Mesendoderm (in vitro differentiated cells): Measurements from ENCODE around the gene ANKRD30B.
"Not testable (repeated sequence)": the region's sequence is repeated elsewhere in the genome, so short reads cannot be mapped to it uniquely, and the experiment has no call there.

Experiments
- DNase-seq: peaks from one replicate; pipeline ENCODE4 v3.0.0; 2013
- H2AK5ac ChIP-seq: 2 replicates; pipeline ENCODE4 v1.6.1; 2013; ENCODE audit warnings: low read length, inconsistent platforms
- H2BK120ac ChIP-seq: 2 replicates; pipeline ENCODE4 v1.6.1; 2013; ENCODE audit warnings: low read depth, mild to moderate bottlenecking, low read length, moderate library complexity, mixed read lengths
- H2BK15ac ChIP-seq: replicated peaks from 2 replicates; pipeline ENCODE4 v1.6.1; 2013; ENCODE audit warnings: low read depth, mild to moderate bottlenecking, moderate library complexity
- H2BK5ac ChIP-seq: 2 replicates; pipeline ENCODE4 v1.6.1; 2013; ENCODE audit warnings: low read length, inconsistent platforms
- H3K18ac ChIP-seq: 2 replicates; pipeline ENCODE4 v1.6.1; 2013; ENCODE audit warnings: mild to moderate bottlenecking, low read length, mixed read lengths
- H3K23ac ChIP-seq: one replicate; pipeline ENCODE4 v1.6.1; 2013; ENCODE audit warnings: low read length
- H3K27ac ChIP-seq: 2 replicates; pipeline ENCODE4 v1.5.1; 2013; ENCODE audit warnings: low read depth, mild to moderate bottlenecking, inconsistent platforms, low read length, moderate library complexity
- H3K27me3 ChIP-seq: 2 replicates; pipeline ENCODE4 v1.6.1; 2013; ENCODE audit warnings: low read length, control low read depth, mild to moderate bottlenecking, inconsistent platforms; ENCODE audit not compliant: insufficient read depth, poor library complexity
- H3K36me3 ChIP-seq: 2 replicates; pipeline ENCODE4 v1.6.1; 2013; ENCODE audit warnings: low read length, inconsistent platforms; ENCODE audit not compliant: control insufficient read depth, insufficient read depth
- H3K4ac ChIP-seq: one replicate; pipeline ENCODE4 v1.6.1; 2013; ENCODE audit warnings: low read depth, mild to moderate bottlenecking, low read length, moderate library complexity
- H3K4me1 ChIP-seq: 2 replicates; pipeline ENCODE4 v1.6.1; 2013; ENCODE audit warnings: low read depth, low read length, inconsistent platforms; ENCODE audit not compliant: control insufficient read depth
- H3K4me2 ChIP-seq: 2 replicates; pipeline ENCODE4 v1.6.1; 2013; ENCODE audit warnings: low read length
- H3K4me3 ChIP-seq: 2 replicates; pipeline ENCODE4 v1.5.1; 2013; ENCODE audit warnings: mild to moderate bottlenecking, low read length
- H3K56ac ChIP-seq: one replicate; pipeline ENCODE4 v1.6.1; 2013; ENCODE audit warnings: low read length
- H3K79me1 ChIP-seq: 2 replicates; pipeline ENCODE4 v1.6.1; 2013; ENCODE audit warnings: low read length, inconsistent platforms
- H3K79me2 ChIP-seq: 2 replicates; pipeline ENCODE4 v1.6.1; 2013; ENCODE audit warnings: mild to moderate bottlenecking, low read length; ENCODE audit not compliant: control insufficient read depth, insufficient read depth
- H3K9ac ChIP-seq: 2 replicates; pipeline ENCODE4 v1.6.1; 2013; ENCODE audit warnings: low read length, inconsistent platforms
- H4K5ac ChIP-seq: one replicate; pipeline ENCODE4 v1.6.1; 2013; ENCODE audit warnings: low read length
- H4K8ac ChIP-seq: one replicate; pipeline ENCODE4 v1.6.1; 2013; ENCODE audit warnings: low read depth, mild to moderate bottlenecking, control low read depth, low read length, moderate library complexity
- whole genome bisulfite sequencing: extraction: QIAGEN DNeasy Blood & Tissue Kit; methylation state at CpG from one replicate; pipeline ENCODE4 v1.1.7; 2013; ENCODE audit warnings: low lambda C conversion rate, missing lambda C conversion rate; ENCODE audit not compliant: insufficient coverage; ENCODE audit errors: extremely low coverage; 5-methylcytosine and 5-hydroxymethylcytosine counted together

ANKRD30B gene

GRCh38 chr18:14826972-14827632 is 79.1 kb downstream of the ANKRD30B start:
- H4K8ac ChIP-seq, H3K18ac ChIP-seq, H3K9ac ChIP-seq, H3K79me1 ChIP-seq, H3K79me2 ChIP-seq, H3K23ac ChIP-seq, DNase-seq, H2AK5ac ChIP-seq, H3K4me3 ChIP-seq, H3K27ac ChIP-seq, H3K36me3 ChIP-seq, H3K4me1 ChIP-seq, H3K27me3 ChIP-seq, H2BK120ac ChIP-seq, H3K4me2 ChIP-seq, H2BK5ac ChIP-seq, H4K5ac ChIP-seq, H2BK15ac ChIP-seq, H3K4ac ChIP-seq, H3K56ac ChIP-seq: not testable (repeated sequence)
- WGBS, result no CpG with 5 or more reads among the region's 2 CpGs

DNA sequence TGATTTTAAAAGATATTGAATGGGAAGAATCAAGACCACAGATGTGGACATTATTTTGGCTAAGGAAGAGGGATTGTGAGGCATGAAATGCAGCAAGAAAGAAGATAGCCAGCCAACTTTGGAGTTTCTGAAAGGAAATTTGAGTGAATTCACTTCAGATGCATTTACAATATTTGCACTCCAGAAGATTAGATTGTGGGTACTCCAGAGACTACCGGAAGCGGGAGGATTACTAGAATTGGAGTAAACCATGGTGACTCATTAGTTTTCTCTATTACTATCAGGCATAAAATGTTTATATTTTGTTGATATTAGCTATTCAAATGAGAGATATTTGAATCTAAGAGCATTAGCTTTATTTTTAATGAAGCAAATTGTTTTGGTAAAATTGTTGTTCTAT is 93.6 kb downstream of the ANKRD30B start:
- not testable (repeated sequence) for H2BK15ac ChIP-seq, H4K5ac ChIP-seq, H3K27ac ChIP-seq, H3K79me2 ChIP-seq, H3K18ac ChIP-seq, H2AK5ac ChIP-seq, DNase-seq, H4K8ac ChIP-seq, H3K56ac ChIP-seq, H2BK120ac ChIP-seq, H3K36me3 ChIP-seq, H3K4me2 ChIP-seq, H3K79me1 ChIP-seq, H3K4me1 ChIP-seq, H3K4ac ChIP-seq, H2BK5ac ChIP-seq, H3K4me3 ChIP-seq, H3K23ac ChIP-seq, H3K9ac ChIP-seq, H3K27me3 ChIP-seq
- no CpG with 5 or more reads among the region's 2 CpGs for WGBS

DNA sequence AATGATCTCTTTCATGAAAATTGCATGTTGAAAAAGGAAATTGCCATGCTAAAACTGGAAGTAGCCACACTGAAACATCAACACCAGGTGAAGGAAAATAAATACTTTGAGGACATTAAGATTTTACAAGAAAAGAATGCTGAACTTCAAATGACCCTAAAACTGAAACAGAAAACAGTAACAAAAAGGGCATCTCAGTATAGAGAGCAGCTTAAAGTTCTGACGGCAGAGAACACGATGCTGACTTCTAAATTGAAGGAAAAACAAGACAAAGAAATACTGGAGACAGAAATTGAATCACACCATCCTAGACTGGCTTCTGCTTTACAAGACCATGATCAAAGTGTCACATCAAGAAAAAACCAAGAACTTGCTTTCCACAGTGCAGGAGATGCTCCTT is 103.6 kb downstream of the ANKRD30B start:
- not testable (repeated sequence) for H4K8ac ChIP-seq, H3K56ac ChIP-seq, H3K79me1 ChIP-seq, H3K27me3 ChIP-seq, DNase-seq, H3K36me3 ChIP-seq, H2BK15ac ChIP-seq, H3K23ac ChIP-seq, H3K79me2 ChIP-seq, H3K27ac ChIP-seq, H2AK5ac ChIP-seq, H2BK120ac ChIP-seq, H3K4me1 ChIP-seq, H3K4ac ChIP-seq, H3K4me2 ChIP-seq, H4K5ac ChIP-seq, H3K9ac ChIP-seq, H3K4me3 ChIP-seq, H3K18ac ChIP-seq, H2BK5ac ChIP-seq
- WGBS, result no CpG with 5 or more reads among the region's 2 CpGs

- H3K56ac ChIP-seq, H4K8ac ChIP-seq, H3K36me3 ChIP-seq, DNase-seq, H4K5ac ChIP-seq, H2BK120ac ChIP-seq, H3K4me1 ChIP-seq, H3K4me3 ChIP-seq, H2BK5ac ChIP-seq, H3K27me3 ChIP-seq, H3K79me2 ChIP-seq, H3K4ac ChIP-seq, H3K27ac ChIP-seq, H3K4me2 ChIP-seq, H3K18ac ChIP-seq, H3K23ac ChIP-seq, H2BK15ac ChIP-seq, H3K9ac ChIP-seq, H2AK5ac ChIP-seq, H3K79me1 ChIP-seq: not testable (repeated sequence)
- no CpG with 5 or more reads among the region's 17 CpGs for WGBS
Measured at GRCh38 chr18:14855634-14856033, 107.7 kb downstream of the ANKRD30B start.

DNA sequence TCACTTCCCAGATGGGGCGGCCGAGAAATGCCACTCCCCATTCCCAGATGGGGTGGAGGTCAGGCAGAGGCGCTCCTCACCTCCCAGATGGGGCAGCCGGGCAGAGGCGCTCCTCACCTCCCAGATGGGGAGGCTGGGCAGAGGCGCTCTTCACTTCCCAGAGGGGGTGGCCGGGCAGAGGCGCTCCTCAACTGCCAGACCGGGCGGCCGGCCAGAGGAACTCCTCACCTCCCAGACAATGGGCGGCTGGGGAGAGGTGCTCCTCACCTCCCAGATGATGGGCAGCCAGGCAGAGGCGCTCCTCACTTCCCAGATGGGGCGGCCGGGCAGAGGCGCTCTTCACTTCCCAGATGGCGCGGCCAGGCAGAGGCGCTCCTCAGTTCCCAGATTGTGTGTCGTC is 108.3 kb downstream of the ANKRD30B start:
- not testable (repeated sequence) for H3K18ac ChIP-seq, H3K9ac ChIP-seq, DNase-seq, H3K36me3 ChIP-seq, H3K79me2 ChIP-seq, H3K23ac ChIP-seq, H2BK120ac ChIP-seq, H3K4ac ChIP-seq, H3K4me1 ChIP-seq, H3K56ac ChIP-seq, H3K27me3 ChIP-seq, H2BK15ac ChIP-seq, H2AK5ac ChIP-seq, H2BK5ac ChIP-seq, H3K4me2 ChIP-seq, H4K8ac ChIP-seq, H3K27ac ChIP-seq, H4K5ac ChIP-seq, H3K4me3 ChIP-seq, H3K79me1 ChIP-seq
- whole genome bisulfite sequencing, result no CpG with 5 or more reads among the region's 20 CpGs

DNA sequence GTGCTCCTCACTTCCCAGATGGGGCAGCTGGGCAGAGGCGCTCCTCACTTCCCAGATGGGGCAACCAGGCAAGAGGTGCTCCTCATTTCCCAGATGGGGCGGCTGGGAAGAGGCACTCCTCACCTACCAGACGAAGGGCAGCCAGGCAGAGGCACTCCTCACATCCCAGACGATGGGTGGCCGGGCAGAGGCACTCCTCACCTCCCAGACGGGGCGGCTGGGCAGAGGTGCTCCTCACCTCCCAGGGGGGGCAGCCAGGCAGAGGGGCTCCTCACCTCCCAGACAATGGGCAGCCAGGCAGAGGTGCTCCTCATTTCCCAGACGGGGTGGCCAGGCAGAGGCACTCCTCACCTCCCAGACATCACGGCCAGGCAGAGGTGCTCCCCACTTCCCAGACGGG is 110.5 kb downstream of the ANKRD30B start:
- H3K4ac ChIP-seq, H3K56ac ChIP-seq: not testable (repeated sequence)
- WGBS, result no CpG with 5 or more reads among the region's 10 CpGs

More for the DNA sequence above, 110.5 kb downstream of the ANKRD30B start:
- H3K4me3 ChIP-seq, H3K9ac ChIP-seq, DNase-seq, H2AK5ac ChIP-seq, H3K27ac ChIP-seq, H3K18ac ChIP-seq, H3K36me3 ChIP-seq, H3K27me3 ChIP-seq, H3K79me1 ChIP-seq, H4K8ac ChIP-seq, H4K5ac ChIP-seq, H2BK5ac ChIP-seq, H3K79me2 ChIP-seq, H3K23ac ChIP-seq, H3K4me1 ChIP-seq, H2BK15ac ChIP-seq, H3K4me2 ChIP-seq, H2BK120ac ChIP-seq: not testable (repeated sequence)
